Measurements from ENCODE around the gene STK39. TPM values are rescaled to one million over a fixed set of nuclear protein-coding genes. Genes with fewer than 3 reads are reported as not detected.

The STK39 gene
- total RNA-seq, 1 experiment from 2014 or later: 22.1 TPM

DNA sequence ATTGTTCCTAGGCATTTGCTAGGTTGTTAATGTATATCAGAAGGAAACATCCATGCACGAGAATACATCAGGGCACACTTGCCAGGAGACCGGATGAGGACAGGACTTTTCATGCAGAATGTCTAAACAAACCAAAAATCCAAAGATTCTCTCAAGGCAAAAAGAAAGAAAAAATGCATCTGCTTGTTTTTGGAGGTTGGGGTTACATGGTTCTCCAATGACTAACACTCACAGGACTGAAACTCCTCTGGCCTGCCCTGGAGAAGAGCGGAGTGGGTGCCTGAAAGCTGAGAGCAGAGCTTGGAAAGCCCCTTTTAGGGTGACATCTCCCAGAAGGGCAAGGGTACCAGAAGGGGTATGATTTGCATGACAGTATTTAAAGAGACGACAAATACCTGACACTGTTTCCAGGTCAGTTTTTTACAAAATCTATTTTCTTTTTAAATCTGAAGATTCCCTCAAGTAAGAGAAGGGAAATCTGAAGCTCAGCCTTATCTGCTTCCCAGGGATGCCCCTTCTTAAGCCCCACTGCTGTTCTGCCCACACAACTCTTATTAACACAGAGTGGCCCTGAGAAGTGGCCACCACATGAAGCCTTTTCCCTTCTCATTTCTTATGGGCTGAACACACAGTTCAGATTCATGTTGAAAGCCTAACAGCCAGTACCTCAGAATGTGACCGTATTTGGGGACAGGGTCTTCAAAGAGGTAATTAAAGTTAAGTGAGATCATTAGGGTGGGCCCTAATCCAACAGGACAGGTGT is 216.4 kb downstream of the STK39 start:
- no peaks in the 10 kb centered on the region for H3K36me3 Mint-ChIP-seq (ENCODE audit: insufficient read depth in 1 of 3, low read depth in 3 of 3)
- Histone ChIP-seq H2BK20ac (ENCODE audit: low read depth, low read length, poor library complexity, severe bottlenecking) (no peak overlapping the region), H3K4me1 (ENCODE audit: insufficient read depth, low read length) (no peaks in the 10 kb centered on the region), H3T11ph (ENCODE audit: low read length) (no peak overlapping the region), H3K23ac (ENCODE audit: insufficient read length, low read depth, low read length) (no peak overlapping the region), H3K9me3 (ENCODE audit: control insufficient read depth, low read depth, low read length) (no peaks in the 10 kb centered on the region), H4K20me1 (ENCODE audit: control insufficient read depth, insufficient read depth, insufficient read length) (no peaks in the 10 kb centered on the region), H3K27ac (ENCODE audit: insufficient read length, low read depth, low read length) (no peak overlapping the region), H3K14ac (ENCODE audit: insufficient read depth, low read length) (no peak overlapping the region), H3K79me1 (ENCODE audit: insufficient read depth, low read depth, low read length, poor library complexity, severe bottlenecking) (no peaks in the 10 kb centered on the region), H3K23me2 (ENCODE audit: insufficient read length, low read depth, low read length, poor library complexity, severe bottlenecking) (no peaks in the 10 kb centered on the region), H3K9ac (ENCODE audit: extremely low read depth, insufficient read length, low read length) (no peak overlapping the region), H3K27me3 (ENCODE audit: insufficient read depth, low read length) (no peaks in the 10 kb centered on the region), H2BK5ac (ENCODE audit: insufficient read length, low read length) (no peak overlapping the region), H2BK15ac (ENCODE audit: low read depth, low read length) (no peak overlapping the region), H3K4me2 (ENCODE audit: insufficient read depth, insufficient read length, low read length) (no peak overlapping the region), H4K91ac (ENCODE audit: insufficient read length, low read depth, low read length) (no peak overlapping the region), H3K4ac (ENCODE audit: low read depth, low read length) (no peak overlapping the region), H2AFZ (ENCODE audit: low read length) (no peak overlapping the region), H4K8ac (replicated peaks; ENCODE audit: insufficient read length, low read depth, low read length) (no peak overlapping the region), H2BK12ac (ENCODE audit: insufficient read length, low read depth, low read length) (no peak overlapping the region), H3K79me2 (ENCODE audit: insufficient read depth, low read length) (no peaks in the 10 kb centered on the region), H4K5ac (ENCODE audit: insufficient read length, low read depth, low read length) (no peak overlapping the region), H2AK5ac (ENCODE audit: insufficient read length, low read length) (no peak overlapping the region), H3K18ac (ENCODE audit: insufficient read length, low read depth, low read length) (no peak overlapping the region), H2BK120ac (ENCODE audit: low read depth, low read length, poor library complexity, severe bottlenecking) (no peak overlapping the region), H3K56ac (ENCODE audit: insufficient read length, low read depth, low read length) (no peak overlapping the region)
- TF ChIP-seq, protein P1, sequence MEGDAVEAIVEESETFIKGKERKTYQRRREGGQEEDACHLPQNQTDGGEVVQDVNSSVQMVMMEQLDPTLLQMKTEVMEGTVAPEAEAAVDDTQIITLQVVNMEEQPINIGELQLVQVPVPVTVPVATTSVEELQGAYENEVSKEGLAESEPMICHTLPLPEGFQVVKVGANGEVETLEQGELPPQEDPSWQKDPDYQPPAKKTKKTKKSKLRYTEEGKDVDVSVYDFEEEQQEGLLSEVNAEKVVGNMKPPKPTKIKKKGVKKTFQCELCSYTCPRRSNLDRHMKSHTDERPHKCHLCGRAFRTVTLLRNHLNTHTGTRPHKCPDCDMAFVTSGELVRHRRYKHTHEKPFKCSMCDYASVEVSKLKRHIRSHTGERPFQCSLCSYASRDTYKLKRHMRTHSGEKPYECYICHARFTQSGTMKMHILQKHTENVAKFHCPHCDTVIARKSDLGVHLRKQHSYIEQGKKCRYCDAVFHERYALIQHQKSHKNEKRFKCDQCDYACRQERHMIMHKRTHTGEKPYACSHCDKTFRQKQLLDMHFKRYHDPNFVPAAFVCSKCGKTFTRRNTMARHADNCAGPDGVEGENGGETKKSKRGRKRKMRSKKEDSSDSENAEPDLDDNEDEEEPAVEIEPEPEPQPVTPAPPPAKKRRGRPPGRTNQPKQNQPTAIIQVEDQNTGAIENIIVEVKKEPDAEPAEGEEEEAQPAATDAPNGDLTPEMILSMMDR (conservative IDR thresholded peaks at IDR 0.05): no peak
- WGBS (ENCODE audit: extremely low coverage, insufficient read length, low lambda C conversion rate): no CpG with 5 or more reads among the region's 5 CpGs
- H3K27me3 Mint-ChIP-seq (ENCODE audit: low read depth): no peaks in the 10 kb centered on the region
- no peaks in the 10 kb centered on the region for H3K9me3 Mint-ChIP-seq
- no peak overlapping the region for H3K4me3 Mint-ChIP-seq
- DNase-seq: no peak
- peaks cover 0 to 5% of the 10 kb centered on the region in 2 experiments; a peak in 1 of 4 replicates for H3K4me1 Mint-ChIP-seq
- H3K27ac Mint-ChIP-seq: no peak overlapping the region
